HG03025 (cell line): ENCODE results near the gene POLDIP2.

ENCODE experiments used
- ATAC-seq: cut with Tn5 transposase; IDR thresholded peaks from one replicate; pipeline ENCODE4 v1.9.1; 2021; ENCODE audit warnings: mild to moderate bottlenecking, moderate library complexity; ENCODE audit not compliant: unreplicated experiment, low FRiP score

Gene POLDIP2

GRCh38 chr17:28318759-28319597 is 38.3 kb downstream of the POLDIP2 start, which contains the start of gene TMEM97:
TSS of gene TMEM97 (plus strand) at chr17:28319200. CDS start at chr17:28319240, 40 bp downstream.
- ATAC-seq = peak; percentile 87

DNA sequence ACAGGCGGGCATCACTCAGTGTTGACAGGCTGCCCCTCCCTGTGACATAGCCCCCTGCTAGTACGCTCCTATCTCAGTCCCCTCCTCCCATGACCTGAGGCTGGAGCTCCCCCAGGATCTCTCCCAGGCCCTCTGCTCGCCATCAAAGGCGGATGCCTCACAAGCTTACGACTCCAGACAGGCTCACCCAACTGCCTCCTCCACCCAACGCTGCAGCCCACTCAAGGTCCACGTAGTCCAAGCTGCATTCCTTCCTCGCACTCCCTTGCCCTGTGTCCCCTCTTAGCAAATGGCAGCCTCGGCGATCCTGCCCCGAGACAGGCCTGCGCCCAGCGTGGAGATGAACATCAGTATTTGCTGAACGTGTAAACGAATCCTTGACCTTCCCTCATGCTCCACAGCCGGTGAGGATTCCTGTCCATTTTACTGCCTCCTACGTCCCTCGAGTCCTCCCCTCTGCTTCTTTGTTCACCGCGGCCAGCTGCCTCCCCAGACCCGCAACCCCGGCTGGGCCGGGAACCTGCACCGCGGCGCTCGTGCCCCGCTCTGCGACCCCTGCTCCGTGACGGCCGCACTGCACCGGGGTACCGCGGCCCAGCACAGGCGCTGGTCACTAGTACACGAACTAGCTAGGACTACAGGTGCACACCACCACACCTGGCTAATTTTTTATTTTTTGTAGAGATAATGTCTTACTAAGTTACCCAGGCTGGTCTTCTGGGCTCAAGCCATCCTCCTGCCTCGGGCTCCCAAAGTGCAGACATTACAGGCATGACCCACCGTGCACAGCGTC is 39.2 kb downstream of the POLDIP2 start:
- no peak for ATAC-seq

DNA sequence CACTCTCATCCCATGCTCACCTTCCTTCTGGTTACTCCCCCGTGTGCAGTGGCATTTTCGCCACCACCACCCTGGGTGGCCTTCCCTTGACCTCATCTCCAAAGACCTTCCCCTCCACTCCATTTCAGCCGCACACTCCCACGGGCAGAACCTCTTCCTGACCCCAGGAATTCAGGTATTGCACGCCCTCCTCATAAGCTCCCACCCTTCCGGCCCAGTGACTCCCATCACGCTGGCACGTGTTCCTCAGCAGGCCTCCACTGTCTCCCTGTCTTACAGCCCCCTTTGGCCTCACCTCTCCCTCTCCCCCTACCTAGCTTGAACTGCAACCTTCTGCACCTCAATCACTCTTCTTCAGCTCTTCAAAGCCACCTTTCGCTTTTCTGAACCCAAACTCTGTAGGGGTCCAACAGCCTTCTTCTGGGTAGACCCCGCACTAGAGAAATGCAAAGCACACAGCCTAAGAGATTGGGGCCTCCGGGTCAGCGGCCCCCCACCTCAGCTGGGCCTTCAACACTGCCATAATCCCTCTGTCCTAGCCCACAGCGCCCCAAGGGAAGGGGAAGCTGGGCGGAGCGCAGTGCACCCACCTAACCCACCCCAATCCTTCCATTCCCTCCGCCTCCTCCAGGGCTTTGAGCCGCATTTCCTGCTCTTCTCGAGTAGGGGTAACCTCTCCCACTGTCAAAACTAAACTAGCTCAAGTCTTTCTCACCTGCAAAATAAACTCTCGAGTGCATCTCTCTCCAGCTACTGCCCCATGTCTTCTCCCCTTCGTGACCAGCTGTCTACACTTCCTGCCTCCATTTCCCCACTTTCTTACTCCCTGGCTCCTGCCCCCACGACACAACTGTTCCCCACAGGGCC is 40.0 kb downstream of the POLDIP2 start:
- no peak for ATAC-seq

- no peak for ATAC-seq
Measured at GRCh38 chr17:28315846-28316705, 41.3 kb downstream of the POLDIP2 start.

DNA sequence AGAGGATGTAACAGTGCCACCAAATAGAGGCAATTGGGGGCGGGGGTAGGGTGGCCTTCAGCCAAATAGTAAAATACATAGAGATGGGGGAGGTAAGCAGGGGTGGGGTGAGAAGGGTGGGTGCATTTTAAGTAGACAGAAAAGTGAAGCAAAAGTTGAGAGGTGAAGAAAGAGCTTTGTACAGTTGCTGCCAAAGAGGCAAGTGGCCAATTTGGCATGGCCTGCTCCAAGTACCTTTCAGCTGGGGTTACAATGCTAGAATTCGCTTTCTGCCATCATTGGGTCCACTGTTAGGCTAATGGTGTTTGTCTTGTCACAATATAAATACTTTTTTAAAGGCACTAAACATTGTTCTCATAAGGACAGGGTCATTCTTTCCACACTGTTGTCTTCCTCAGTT is 43.5 kb downstream of the POLDIP2 start:
- ATAC-seq = no peak

- ATAC-seq = no peak
Measured at GRCh38 chr17:28306954-28307401, 50.3 kb downstream of the POLDIP2 start.

- ATAC-seq = no peak
Measured at GRCh38 chr17:28298449-28298848, 58.9 kb downstream of the POLDIP2 start.
